ENCODE results near the gene MPL. TPM values are rescaled to one million over a fixed set of nuclear protein-coding genes. Genes with fewer than 3 reads are reported as not detected.

MPL gene
- polyA plus RNA-seq, 1 donor: 0.21 TPM

DNA sequence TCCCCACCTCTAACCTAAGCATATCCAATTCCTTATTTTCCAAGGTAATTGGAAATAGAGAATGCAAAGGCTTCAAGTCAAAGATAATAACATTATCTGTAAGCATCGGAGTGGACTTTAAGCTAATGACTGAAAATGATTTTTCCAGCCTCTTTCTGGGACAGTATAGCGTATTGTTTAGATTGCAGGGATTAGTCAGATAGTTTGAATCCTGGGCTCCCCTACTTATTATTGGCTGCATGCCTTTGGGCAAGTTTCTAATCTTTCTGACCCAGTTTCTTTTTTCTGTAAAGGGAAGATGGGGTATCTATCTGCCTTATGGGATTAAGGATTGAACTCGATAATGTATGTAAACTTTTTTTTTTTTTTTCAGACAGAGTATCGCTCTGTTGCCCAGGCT is 19.6 kb downstream of the MPL start:
- Histone ChIP-seq H3K36me3 (ENCODE audit: control insufficient read depth, insufficient read depth, low read length) (peaks cover 17% of the 10 kb centered on the region), H3K27me3 (ENCODE audit: control insufficient read depth, insufficient read depth, low read length) (no peaks in the 10 kb centered on the region), H3K4me3 (ENCODE audit: low read length) (no peak overlapping the region), H3K27ac (ENCODE audit: low read length) (no peak overlapping the region), H3K4me1 (ENCODE audit: control insufficient read depth, insufficient read depth, low read length) (peaks cover 14% of the 10 kb centered on the region), H3K9me3 (ENCODE audit: control insufficient read depth, low read depth, low read length) (no peaks in the 10 kb centered on the region)
- no peak for DNase-seq
- WGBS (ENCODE audit: insufficient coverage, low lambda C conversion rate): no CpG with 5 or more reads among the region's 4 CpGs

DNA sequence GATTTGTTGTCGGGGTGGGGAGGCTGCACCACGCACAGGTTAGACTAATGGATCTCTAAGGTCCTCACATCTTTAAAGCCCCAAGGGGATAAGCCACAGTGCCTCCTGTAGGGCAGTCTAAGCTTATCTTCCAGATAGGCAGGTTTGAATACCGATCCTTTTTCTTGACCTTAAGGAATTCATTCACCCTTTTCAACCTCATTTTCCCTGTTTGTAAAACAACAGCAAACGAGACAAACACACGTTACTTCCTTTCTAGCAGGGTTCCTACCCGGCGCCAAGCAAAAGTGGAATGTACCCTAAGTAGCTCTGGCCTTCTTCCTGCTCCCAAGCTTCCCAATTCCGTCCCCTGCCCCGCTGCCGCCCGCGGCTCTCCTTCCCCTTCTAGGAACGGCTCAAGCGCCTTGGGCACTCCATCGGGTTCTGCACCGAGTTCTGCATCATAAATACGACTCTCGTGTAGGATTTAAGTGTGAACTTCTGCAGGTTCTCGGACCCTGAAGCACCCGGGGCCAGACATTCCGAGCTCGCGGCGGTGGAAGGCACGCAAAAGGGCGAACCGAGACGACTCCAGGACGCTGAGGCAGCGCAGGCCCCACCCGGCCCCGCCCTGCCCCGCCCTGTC is 20.6 kb downstream of the MPL start:
- H3K4me1 ChIP-seq (ENCODE audit: control insufficient read depth, insufficient read depth, low read length): peaks cover 14% of the 10 kb centered on the region
- H3K4me3 ChIP-seq (ENCODE audit: low read length): peak overlapping the region; percentile 82
- H3K27me3 ChIP-seq (ENCODE audit: control insufficient read depth, insufficient read depth, low read length): no peaks in the 10 kb centered on the region
- DNase-seq: peak; percentile 38 to 66
- H3K27ac ChIP-seq (ENCODE audit: low read length): peak overlapping the region; percentile 95
- WGBS (ENCODE audit: insufficient coverage, low lambda C conversion rate): no CpG with 5 or more reads among the region's 33 CpGs
- no peaks in the 10 kb centered on the region for H3K9me3 ChIP-seq (ENCODE audit: control insufficient read depth, low read depth, low read length)
- peaks cover 24% of the 10 kb centered on the region for H3K36me3 ChIP-seq (ENCODE audit: control insufficient read depth, insufficient read depth, low read length)

DNA sequence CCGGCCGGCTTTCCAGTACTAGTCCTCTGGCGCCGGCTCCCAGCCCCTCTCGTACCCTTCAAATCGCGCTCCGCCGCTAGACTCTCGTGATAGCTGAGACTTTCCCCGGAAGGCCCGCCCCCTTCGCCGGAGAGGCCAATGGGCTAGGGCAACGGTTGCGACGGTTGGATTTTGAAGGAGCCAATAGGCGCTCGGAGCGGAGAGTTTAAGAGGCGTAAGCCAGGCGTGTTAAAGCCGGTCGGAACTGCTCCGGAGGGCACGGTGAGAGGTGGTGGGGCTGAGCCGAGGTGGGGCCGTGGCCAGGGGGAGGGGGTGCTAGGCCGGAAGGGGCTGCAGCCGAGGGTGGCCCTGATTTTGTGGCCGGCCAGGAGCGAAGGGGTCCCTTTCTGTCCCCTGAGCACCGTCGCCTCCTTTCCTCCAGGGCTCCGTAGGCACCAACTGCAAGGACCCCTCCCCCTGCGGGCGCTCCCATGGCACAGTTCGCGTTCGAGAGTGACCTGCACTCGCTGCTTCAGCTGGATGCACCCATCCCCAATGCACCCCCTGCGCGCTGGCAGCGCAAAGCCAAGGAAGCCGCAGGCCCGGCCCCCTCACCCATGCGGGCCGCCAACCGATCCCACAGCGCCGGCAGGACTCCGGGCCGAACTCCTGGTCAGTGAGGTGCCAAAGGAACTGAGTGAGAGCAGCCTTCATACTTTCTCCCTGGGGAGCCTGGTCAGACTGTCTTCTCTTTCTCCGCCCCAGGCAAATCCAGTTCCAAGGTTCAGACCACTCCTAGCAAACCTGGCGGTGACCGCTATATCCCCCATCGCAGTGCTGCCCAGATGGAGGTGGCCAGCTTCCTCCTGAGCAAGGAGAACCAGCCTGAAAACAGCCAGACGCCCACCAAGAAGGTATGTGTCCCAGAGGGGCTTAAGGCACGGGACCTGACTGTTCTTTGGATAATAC is 21.4 kb downstream of the MPL start, which contains the start of gene CDC20:
Gene CDC20 (plus strand): TSS at position 236 of the 948 bp plus-strand sequence. CDS start 235 bp downstream, at position 471.
- no peaks in the 10 kb centered on the region for H3K27me3 ChIP-seq (ENCODE audit: control insufficient read depth, insufficient read depth, low read length)
- DNase-seq: peak; percentile 96 to 98
- no peaks in the 10 kb centered on the region for H3K9me3 ChIP-seq (ENCODE audit: control insufficient read depth, low read depth, low read length)
- WGBS (ENCODE audit: insufficient coverage, low lambda C conversion rate): no CpG with 5 or more reads among the region's 59 CpGs
- peaks cover 31% of the 10 kb centered on the region for H3K36me3 ChIP-seq (ENCODE audit: control insufficient read depth, insufficient read depth, low read length)
- peaks cover 21% of the 10 kb centered on the region for H3K4me1 ChIP-seq (ENCODE audit: control insufficient read depth, insufficient read depth, low read length)
- H3K4me3 ChIP-seq (ENCODE audit: low read length): peak within 1 kb of the TSS; percentile 82
- H3K27ac ChIP-seq (ENCODE audit: low read length): peak within 1 kb of the TSS; percentile 95

DNA sequence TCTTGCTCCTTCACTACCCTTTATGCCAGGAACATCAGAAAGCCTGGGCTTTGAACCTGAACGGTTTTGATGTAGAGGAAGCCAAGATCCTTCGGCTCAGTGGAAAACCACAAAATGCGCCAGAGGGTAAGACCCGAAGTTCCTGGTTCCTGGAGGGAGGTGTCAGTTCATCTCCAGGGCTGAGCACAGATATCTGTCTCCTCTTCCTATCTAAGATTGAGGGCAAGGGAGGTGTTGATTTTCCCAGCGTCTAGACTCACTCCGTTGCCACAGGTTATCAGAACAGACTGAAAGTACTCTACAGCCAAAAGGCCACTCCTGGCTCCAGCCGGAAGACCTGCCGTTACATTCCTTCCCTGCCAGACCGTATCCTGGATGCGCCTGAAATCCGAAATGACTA is 22.1 kb downstream of the MPL start:
- H3K4me3 ChIP-seq (ENCODE audit: low read length): peak overlapping the region; percentile 82

DNA sequence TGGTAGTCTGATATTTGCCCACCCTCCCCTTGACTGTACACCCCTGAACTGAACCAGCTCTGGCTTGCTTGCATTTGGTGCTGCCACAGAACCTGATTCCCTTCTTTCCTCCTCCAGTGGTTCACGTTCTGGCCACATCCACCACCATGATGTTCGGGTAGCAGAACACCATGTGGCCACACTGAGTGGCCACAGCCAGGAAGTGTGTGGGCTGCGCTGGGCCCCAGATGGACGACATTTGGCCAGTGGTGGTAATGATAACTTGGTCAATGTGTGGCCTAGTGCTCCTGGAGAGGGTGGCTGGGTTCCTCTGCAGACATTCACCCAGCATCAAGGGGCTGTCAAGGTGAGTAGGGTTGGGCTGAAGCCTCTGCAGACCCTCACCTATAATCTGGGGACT is 23.0 kb downstream of the MPL start:
- Histone ChIP-seq H3K36me3 (ENCODE audit: control insufficient read depth, insufficient read depth, low read length) (peaks cover 47% of the 10 kb centered on the region), H3K27ac (ENCODE audit: low read length) (no peak overlapping the region), H3K4me3 (ENCODE audit: low read length) (no peak overlapping the region), H3K4me1 (ENCODE audit: control insufficient read depth, insufficient read depth, low read length) (peaks cover 32% of the 10 kb centered on the region), H3K9me3 (ENCODE audit: control insufficient read depth, low read depth, low read length) (no peaks in the 10 kb centered on the region), H3K27me3 (ENCODE audit: control insufficient read depth, insufficient read depth, low read length) (no peaks in the 10 kb centered on the region)
- no CpG with 5 or more reads among the region's 4 CpGs for WGBS (ENCODE audit: insufficient coverage, low lambda C conversion rate)
- no peak for DNase-seq

More for the DNA sequence above, 22.1 kb downstream of the MPL start:
- DNase-seq: no peak
- H3K36me3 ChIP-seq (ENCODE audit: control insufficient read depth, insufficient read depth, low read length): peaks cover 38% of the 10 kb centered on the region
- peaks cover 28% of the 10 kb centered on the region for H3K4me1 ChIP-seq (ENCODE audit: control insufficient read depth, insufficient read depth, low read length)
- no peaks in the 10 kb centered on the region for H3K9me3 ChIP-seq (ENCODE audit: control insufficient read depth, low read depth, low read length)
- WGBS (ENCODE audit: insufficient coverage, low lambda C conversion rate): 25% methylated on average over 2 of the region's 11 CpGs
- no peaks in the 10 kb centered on the region for H3K27me3 ChIP-seq (ENCODE audit: control insufficient read depth, insufficient read depth, low read length)
- no peak overlapping the region for H3K27ac ChIP-seq (ENCODE audit: low read length)

DNA sequence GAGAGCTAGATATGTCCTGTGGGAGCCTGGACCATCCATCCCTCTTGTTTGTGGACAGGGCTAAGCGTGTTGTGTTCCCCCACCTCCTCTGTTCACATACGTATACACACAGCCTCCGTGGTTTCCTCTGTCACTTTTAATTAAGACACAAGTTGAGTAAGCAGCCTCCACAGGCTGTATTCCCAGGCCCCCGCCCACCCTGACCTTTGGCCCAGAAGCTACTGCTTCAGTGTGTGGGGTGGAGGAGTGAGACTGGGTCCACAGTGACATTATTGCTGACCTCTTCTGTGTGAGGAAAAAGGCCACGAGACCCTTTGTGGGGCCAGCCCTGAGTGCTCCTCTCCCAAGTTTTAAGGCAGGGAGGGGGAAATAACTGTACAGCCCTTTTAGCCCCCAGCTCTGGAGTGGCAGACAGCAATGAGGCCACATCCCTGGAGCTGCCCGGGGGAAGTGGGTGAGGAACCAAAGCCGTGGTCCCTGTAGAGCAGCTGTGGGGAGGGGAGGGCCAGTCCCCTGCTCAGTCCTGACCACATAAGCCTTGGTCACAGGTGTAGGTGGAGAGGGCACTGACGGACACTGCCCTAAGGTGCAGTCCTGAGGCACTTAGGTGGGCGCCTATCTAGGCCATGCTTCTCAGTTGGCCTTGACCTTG is 25.8 kb downstream of the MPL start:
- Histone ChIP-seq H3K36me3 (ENCODE audit: control insufficient read depth, insufficient read depth, low read length) (peaks cover 48% of the 10 kb centered on the region), H3K27ac (ENCODE audit: low read length) (no peak overlapping the region), H3K4me1 (ENCODE audit: control insufficient read depth, insufficient read depth, low read length) (peaks cover 41% of the 10 kb centered on the region), H3K9me3 (ENCODE audit: control insufficient read depth, low read depth, low read length) (no peaks in the 10 kb centered on the region), H3K4me3 (ENCODE audit: low read length) (no peak overlapping the region), H3K27me3 (ENCODE audit: control insufficient read depth, insufficient read depth, low read length) (no peaks in the 10 kb centered on the region)
- no CpG with 5 or more reads among the region's 9 CpGs for WGBS (ENCODE audit: insufficient coverage, low lambda C conversion rate)
- peak in 1 of 2 donors; percentile 61 for DNase-seq

DNA sequence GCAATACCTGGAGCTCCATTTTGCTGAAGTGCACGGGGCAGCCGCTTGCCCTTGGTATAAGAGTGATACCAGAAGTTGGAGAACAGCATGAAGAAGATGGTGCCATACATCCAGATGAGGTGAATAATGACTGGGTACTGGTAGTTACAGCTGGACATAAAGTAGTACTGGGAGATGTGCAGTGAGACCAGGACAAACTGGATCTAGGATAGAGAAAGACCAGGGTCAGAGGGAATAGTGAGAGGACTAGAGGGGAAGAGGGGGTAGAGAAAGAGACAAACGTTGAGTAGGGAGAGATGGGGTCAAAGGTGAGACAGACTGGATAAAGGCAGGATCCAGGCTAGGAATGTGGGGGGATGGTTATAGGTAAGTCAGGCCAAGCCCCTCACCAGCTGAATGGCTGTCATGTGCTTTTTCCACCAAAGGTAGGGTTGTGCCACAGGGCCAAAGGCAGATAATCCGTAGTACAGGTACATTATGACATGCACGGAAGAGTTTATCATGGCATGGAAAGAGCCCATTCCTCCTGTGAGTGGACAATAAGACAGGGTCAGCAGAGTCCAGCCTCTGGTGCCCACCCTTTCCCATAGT is 26.4 kb downstream of the MPL start:
- Histone ChIP-seq H3K9me3 (ENCODE audit: control insufficient read depth, low read depth, low read length) (no peaks in the 10 kb centered on the region), H3K4me3 (ENCODE audit: low read length) (no peak overlapping the region), H3K36me3 (ENCODE audit: control insufficient read depth, insufficient read depth, low read length) (peaks cover 48% of the 10 kb centered on the region), H3K4me1 (ENCODE audit: control insufficient read depth, insufficient read depth, low read length) (peaks cover 46% of the 10 kb centered on the region), H3K27me3 (ENCODE audit: control insufficient read depth, insufficient read depth, low read length) (no peaks in the 10 kb centered on the region), H3K27ac (ENCODE audit: low read length) (no peak overlapping the region)
- no CpG with 5 or more reads among the region's 5 CpGs for WGBS (ENCODE audit: insufficient coverage, low lambda C conversion rate)
- DNase-seq: no peak

DNA sequence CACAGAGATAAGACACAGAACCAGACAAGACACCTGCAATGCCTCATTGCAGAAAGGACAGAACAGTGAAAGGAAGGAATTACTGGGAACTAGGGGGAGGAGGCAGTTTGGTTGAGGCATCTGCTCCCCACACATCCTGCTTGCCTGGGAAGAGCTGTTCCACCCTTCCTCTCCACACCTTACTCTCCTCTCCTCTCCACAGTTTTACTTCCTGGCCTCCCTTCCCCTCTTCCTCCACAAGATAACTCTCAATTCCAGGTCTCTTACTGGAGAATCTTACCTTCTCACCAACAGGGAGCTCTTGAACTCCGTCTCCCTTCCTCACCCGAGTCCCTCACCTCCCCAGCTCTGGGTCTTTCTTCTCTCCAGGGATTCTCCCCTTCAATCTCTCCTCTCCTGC is 28.1 kb downstream of the MPL start:
- H3K4me3 ChIP-seq (ENCODE audit: low read length): no peak overlapping the region
- H3K36me3 ChIP-seq (ENCODE audit: control insufficient read depth, insufficient read depth, low read length): peaks cover 46% of the 10 kb centered on the region
- H3K4me1 ChIP-seq (ENCODE audit: control insufficient read depth, insufficient read depth, low read length): peaks cover 42% of the 10 kb centered on the region
- WGBS (ENCODE audit: insufficient coverage, low lambda C conversion rate): 75% methylated on average over 2 of the region's 2 CpGs
- H3K27me3 ChIP-seq (ENCODE audit: control insufficient read depth, insufficient read depth, low read length): no peaks in the 10 kb centered on the region
- H3K27ac ChIP-seq (ENCODE audit: low read length): peak overlapping the region; percentile 81
- no peak for DNase-seq
- H3K9me3 ChIP-seq (ENCODE audit: control insufficient read depth, low read depth, low read length): no peaks in the 10 kb centered on the region

DNA sequence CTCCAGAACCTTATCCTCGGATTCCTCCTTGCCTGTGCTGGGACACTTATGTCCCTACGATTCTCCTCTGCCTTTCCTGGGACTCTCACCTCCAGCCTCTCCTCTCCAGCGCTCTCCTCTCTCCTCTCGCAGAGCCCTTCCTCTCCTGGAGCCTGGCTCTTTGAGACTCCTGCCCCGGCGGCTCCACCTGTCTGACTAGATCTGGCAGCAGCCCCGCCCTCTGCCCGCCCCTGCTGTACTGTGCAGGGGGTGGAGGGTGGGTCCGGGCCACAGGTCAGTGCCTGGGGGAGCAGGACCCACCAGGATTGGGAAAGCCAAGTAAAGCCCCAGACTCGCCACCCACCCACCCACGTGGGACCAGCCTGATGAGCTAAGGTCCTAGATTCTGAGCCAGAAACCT is 28.6 kb downstream of the MPL start:
- DNase-seq: peak; percentile 70 to 86
- Histone ChIP-seq H3K9me3 (ENCODE audit: control insufficient read depth, low read depth, low read length) (no peaks in the 10 kb centered on the region), H3K27me3 (ENCODE audit: control insufficient read depth, insufficient read depth, low read length) (no peaks in the 10 kb centered on the region), H3K4me3 (ENCODE audit: low read length) (peak overlapping the region; percentile 68), H3K27ac (ENCODE audit: low read length) (peak overlapping the region; percentile 81), H3K36me3 (ENCODE audit: control insufficient read depth, insufficient read depth, low read length) (peaks cover 41% of the 10 kb centered on the region), H3K4me1 (ENCODE audit: control insufficient read depth, insufficient read depth, low read length) (peaks cover 42% of the 10 kb centered on the region)
- no CpG with 5 or more reads among the region's 11 CpGs for WGBS (ENCODE audit: insufficient coverage, low lambda C conversion rate)

DNA sequence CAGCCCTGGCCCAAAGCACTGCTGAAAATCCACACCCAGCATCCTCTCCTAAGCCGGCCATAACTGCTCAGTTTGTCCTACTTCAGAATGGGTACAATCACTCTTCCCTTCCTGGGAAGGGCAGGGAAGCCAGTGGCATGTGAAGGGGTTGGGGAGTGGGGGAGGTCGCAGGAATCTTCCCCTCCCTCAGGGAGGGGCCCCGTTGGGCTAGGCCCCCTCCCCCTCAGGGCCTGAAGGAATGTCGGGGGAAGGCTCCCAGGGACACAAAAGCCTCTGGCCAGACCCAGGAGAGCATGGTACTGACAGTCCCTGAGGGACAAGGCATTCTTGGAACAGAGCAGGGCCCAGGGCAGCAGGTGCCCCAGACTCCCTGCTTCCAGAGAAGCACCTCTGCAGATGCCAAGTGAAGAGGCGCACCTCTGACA is 29.0 kb downstream of the MPL start:
- DNase-seq: no peak
- no CpG with 5 or more reads among the region's 5 CpGs for WGBS (ENCODE audit: insufficient coverage, low lambda C conversion rate)

More for the DNA sequence above, 29.0 kb downstream of the MPL start:
- Histone ChIP-seq H3K36me3 (ENCODE audit: control insufficient read depth, insufficient read depth, low read length) (peaks cover 37% of the 10 kb centered on the region), H3K4me1 (ENCODE audit: control insufficient read depth, insufficient read depth, low read length) (peaks cover 42% of the 10 kb centered on the region), H3K27ac (ENCODE audit: low read length) (peak overlapping the region; percentile 81), H3K9me3 (ENCODE audit: control insufficient read depth, low read depth, low read length) (no peaks in the 10 kb centered on the region), H3K4me3 (ENCODE audit: low read length) (peak overlapping the region; percentile 68), H3K27me3 (ENCODE audit: control insufficient read depth, insufficient read depth, low read length) (no peaks in the 10 kb centered on the region)
